Fibroblast of villous mesenchyme (primary cell): ENCODE measurements around the gene NDEL1. TPM values are rescaled to one million over a fixed set of nuclear protein-coding genes. Genes with fewer than 3 reads are reported as not detected.

Experiments used
- DNase-seq: peaks from one replicate; pipeline ENCODE4 v3.0.0-alpha.2; 2010; ENCODE audit warnings: low read depth
- H3K4me3 ChIP-seq: 2 replicates; pipeline ENCODE4 v1.5.1; 2011; ENCODE audit warnings: low read depth, mild to moderate bottlenecking, low read length
- CTCF ChIP-seq: IDR thresholded peaks from 2 replicates; pipeline ENCODE4 v1.5.1; 2012; ENCODE audit warnings: low read depth, mild to moderate bottlenecking, low read length; ENCODE audit not compliant: insufficient read depth
- total RNA-seq: library from RNA; depleted of rRNA; stranded (reverse); fragments of >200 nt; gene quantifications from 2 replicates; pipeline ENCODE4 v1.2.3, GENCODE V29; 2012

Gene NDEL1
- total RNA-seq, 1 donor, result 87.7 TPM

- DNase-seq, result no peak
- no peak for TF ChIP-seq CTCF
- H3K4me3 ChIP-seq, result no peak overlapping the region
Measured at GRCh38 chr17:8406174-8406573, 29.5 kb upstream of the NDEL1 start.

GRCh38 chr17:8408371-8408770 is 27.3 kb upstream of the NDEL1 start:
- H3K4me3 ChIP-seq, result no peak overlapping the region
- no peak for TF ChIP-seq CTCF

GRCh38 chr17:8409966-8410882 is 25.5 kb upstream of the NDEL1 start:
- peak; percentile 87 for TF ChIP-seq CTCF
- no peak overlapping the region for H3K4me3 ChIP-seq
- DNase-seq, result peak; percentile 86

More at GRCh38 chr17:8408371-8408770, 27.3 kb upstream of the NDEL1 start:
- DNase-seq, result no peak

GRCh38 chr17:8410883-8411238 is 24.8 kb upstream of the NDEL1 start:
- H3K4me3 ChIP-seq, result no peak overlapping the region
- DNase-seq, result no peak
- TF ChIP-seq CTCF, result no peak

- DNase-seq, result no peak
- H3K4me3 ChIP-seq, result no peak overlapping the region
- no peak for TF ChIP-seq CTCF
Measured at GRCh38 chr17:8412089-8412488, 23.6 kb upstream of the NDEL1 start.

- no peak for DNase-seq
- TF ChIP-seq CTCF, result no peak
- no peak overlapping the region for H3K4me3 ChIP-seq
Measured at GRCh38 chr17:8413328-8413727, 22.4 kb upstream of the NDEL1 start.
